GM23248 (cell line): Measurements from ENCODE around the gene LPCAT2.

Experiments
- EZH2 ChIP-seq: fragments of 200-600 bp; sonication (generic); IDR thresholded peaks from 2 replicates; pipeline ENCODE4 v1.6.1; 2018; ENCODE audit warnings: antibody characterized with exemption, mild to moderate bottlenecking; ENCODE audit not compliant: insufficient read depth, poor library complexity, severe bottlenecking
- EZH2phosphoT487 ChIP-seq: fragments of 200-600 bp; sonication (generic); IDR thresholded peaks from 2 replicates; pipeline ENCODE4 v1.6.1; 2018; ENCODE audit warnings: antibody characterized with exemption, moderate library complexity, mild to moderate bottlenecking, low read depth; ENCODE audit not compliant: insufficient read depth

DNA sequence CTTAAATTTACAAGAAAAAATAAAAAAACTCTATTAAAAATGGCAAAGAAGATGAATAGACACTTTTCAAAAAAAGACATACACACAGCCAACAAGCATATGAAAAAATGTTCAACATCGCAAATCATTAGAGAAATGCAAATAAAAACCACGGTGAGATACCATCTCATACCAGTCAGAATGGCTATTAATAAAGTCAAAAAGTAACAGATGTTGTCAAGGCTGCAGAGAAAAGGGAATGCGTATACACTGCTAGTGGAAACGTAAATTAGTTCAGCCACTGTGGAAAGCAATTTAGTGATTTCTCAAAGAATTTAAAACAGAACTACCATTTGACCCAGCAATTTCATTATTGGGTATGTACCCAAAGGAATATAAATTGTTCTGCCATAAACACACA is 89.1 kb downstream of the LPCAT2 start:
- TF ChIP-seq EZH2: no peak
- TF ChIP-seq EZH2phosphoT487: no peak
